DOHH2 (cell line): ENCODE data around the gene AFMID.

Experiments used
- EZH2phosphoT487 ChIP-seq: fragments of 200-600 bp; sonication (generic); IDR thresholded peaks from 2 replicates; pipeline ENCODE4 v1.6.1; 2017; ENCODE audit warnings: borderline replicate concordance, mild to moderate bottlenecking, antibody characterized with exemption, low read length, moderate library complexity, mixed read lengths
- TF ChIP-seq, protein P1 (sequence below): fragments of 200-600 bp; sonication (generic); IDR thresholded peaks from one replicate; pipeline ENCODE4 v1.5.1; 2014; ENCODE audit warnings: antibody characterized with exemption, mild to moderate bottlenecking, low read depth, low read length; ENCODE audit not compliant: poor library complexity, severe bottlenecking

DNA sequence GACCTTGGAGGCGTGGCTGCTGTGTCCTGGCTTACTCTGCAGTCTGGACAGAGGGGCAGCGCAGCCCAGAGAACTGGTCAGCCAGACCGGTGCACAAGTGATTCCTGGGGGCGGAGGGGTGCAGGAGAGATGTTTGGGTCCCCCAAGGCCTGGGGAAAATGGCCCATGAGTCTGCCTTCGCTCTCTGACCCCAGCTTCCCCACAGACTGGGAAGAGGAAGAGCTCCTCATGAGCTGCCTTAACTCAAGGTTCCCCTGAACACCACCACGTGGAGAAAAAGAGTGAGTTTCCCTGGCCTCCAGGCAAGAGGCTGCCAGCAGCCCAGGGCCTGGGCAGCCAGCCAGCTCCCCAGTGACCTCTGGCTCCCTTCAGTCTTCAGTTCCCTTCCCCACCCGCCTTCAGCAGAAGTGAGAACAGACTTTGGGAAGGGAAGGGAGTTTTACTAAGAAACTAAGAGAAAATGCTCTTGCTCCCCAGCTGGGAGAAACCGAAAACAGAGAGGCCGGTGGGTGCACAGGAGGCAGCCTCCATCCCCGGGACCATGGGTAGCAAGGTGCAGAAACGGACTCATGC, 42.9 kb upstream of the AFMID start:
- TF ChIP-seq, protein P1, sequence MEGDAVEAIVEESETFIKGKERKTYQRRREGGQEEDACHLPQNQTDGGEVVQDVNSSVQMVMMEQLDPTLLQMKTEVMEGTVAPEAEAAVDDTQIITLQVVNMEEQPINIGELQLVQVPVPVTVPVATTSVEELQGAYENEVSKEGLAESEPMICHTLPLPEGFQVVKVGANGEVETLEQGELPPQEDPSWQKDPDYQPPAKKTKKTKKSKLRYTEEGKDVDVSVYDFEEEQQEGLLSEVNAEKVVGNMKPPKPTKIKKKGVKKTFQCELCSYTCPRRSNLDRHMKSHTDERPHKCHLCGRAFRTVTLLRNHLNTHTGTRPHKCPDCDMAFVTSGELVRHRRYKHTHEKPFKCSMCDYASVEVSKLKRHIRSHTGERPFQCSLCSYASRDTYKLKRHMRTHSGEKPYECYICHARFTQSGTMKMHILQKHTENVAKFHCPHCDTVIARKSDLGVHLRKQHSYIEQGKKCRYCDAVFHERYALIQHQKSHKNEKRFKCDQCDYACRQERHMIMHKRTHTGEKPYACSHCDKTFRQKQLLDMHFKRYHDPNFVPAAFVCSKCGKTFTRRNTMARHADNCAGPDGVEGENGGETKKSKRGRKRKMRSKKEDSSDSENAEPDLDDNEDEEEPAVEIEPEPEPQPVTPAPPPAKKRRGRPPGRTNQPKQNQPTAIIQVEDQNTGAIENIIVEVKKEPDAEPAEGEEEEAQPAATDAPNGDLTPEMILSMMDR = no peak
- no peak for TF ChIP-seq EZH2phosphoT487
